ENCODE measurements around the gene OR4M2. TPM values are rescaled to one million over a fixed set of nuclear protein-coding genes. Genes with fewer than 3 reads are reported as not detected.

The OR4M2 gene, protein sequence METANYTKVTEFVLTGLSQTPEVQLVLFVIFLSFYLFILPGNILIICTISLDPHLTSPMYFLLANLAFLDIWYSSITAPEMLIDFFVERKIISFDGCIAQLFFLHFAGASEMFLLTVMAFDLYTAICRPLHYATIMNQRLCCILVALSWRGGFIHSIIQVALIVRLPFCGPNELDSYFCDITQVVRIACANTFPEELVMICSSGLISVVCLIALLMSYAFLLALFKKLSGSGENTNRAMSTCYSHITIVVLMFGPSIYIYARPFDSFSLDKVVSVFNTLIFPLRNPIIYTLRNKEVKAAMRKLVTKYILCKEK
- total RNA-seq (2022; extraction: Qiagen RNA extraction), result 0.13 TPM in 1 of 5 replicates, not detected in the others

DNA sequence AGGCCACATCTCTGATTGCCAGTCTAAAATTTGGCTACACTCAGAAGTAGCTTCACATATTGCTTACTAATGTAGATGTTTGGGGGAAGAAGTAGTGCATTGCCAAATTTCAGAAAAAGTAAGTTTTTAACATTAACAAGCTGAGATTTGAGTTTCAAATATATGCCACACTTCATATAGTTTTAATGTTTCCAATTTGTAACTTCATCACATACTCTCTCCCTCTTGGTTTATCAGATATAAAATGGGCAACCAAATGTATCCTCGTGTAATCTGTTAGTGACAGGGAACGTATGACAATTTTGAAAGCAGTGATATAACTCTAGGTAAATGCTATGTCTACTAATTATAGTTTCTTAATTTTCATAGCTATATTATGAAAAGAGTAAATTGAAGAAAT is at the start of gene OR4M2:
OR4M2 (plus strand) TSS at position 301 of the 400 bp plus-strand sequence; CDS start at position 399, 98 bp downstream.

Other genes with a start within 250 kb of the OR4M2 start
- not detected in 5 replicates for gene POTEB, start 202.8 kb upstream of the OR4M2 start, total RNA-seq (2022; extraction: Qiagen RNA extraction)